Spleen (tissue), 11 donors: ENCODE measurements around the gene SCFD2. TPM values are rescaled to one million over a fixed set of nuclear protein-coding genes. Genes with fewer than 3 reads are reported as not detected.

Experiments used
- DNase-seq: peaks from one replicate; pipeline ENCODE4 v3.0.0-alpha.2; 2020
- H3K27ac ChIP-seq, 8 donors: fragments of 200-600 bp; sonication (generic) in 7 of 8; 1 replicate in 4 of 8; 2 replicates in 4 of 8; pipeline versions ENCODE4 v1.5.0 to v1.8.0; 2016 to 2021; ENCODE audit warnings: inconsistent platforms in 4 of 8, mild to moderate bottlenecking in 4 of 8, moderate library complexity in 1 of 8
- H3K27me3 ChIP-seq, 7 donors: fragments of 200-600 bp; sonication (generic) in 6 of 7; replicated peaks in 1 of 7; 1 replicate in 4 of 7; 2 replicates in 3 of 7; pipeline versions ENCODE4 v1.5.0 to v1.8.0; 2016 to 2021; ENCODE audit warnings: inconsistent platforms in 3 of 7, mild to moderate bottlenecking in 1 of 7
- H3K36me3 ChIP-seq, 6 donors: fragments of 200-600 bp; sonication (generic) in 5 of 6; 1 replicate in 4 of 6; 2 replicates in 2 of 6; pipeline versions ENCODE4 v1.5.0 to v1.8.0; 2016 to 2021; ENCODE audit warnings: inconsistent platforms in 2 of 6
- H3K4me1 ChIP-seq, 6 donors: fragments of 200-600 bp; sonication (generic) in 5 of 6; 1 replicate in 3 of 6; 2 replicates in 3 of 6; pipeline versions ENCODE4 v1.5.0 to v1.8.0; 2016 to 2021; ENCODE audit warnings: inconsistent platforms in 3 of 6
- H3K4me3 ChIP-seq, 8 donors: fragments of 200-600 bp; sonication (generic) in 7 of 8; 1 replicate in 4 of 8; 2 replicates in 4 of 8; pipeline versions ENCODE4 v1.5.0 to v1.8.0; 2016 to 2021; ENCODE audit warnings: inconsistent platforms in 4 of 8, mild to moderate bottlenecking in 4 of 8, moderate library complexity in 2 of 8
- H3K9me3 ChIP-seq, 8 donors: fragments of 200-600 bp; sonication (generic) in 7 of 8; 1 replicate in 4 of 8; 2 replicates in 4 of 8; pipeline versions ENCODE4 v1.5.0 to v1.8.0; 2016 to 2021; ENCODE audit warnings: inconsistent platforms in 4 of 8
- POLR2A ChIP-seq, 3 donors: fragments of 450-650 bp; IDR thresholded peaks; one replicate each; pipeline ENCODE4 v1.5.1; 2017; ENCODE audit warnings: antibody characterized with exemption in 3 of 3, mild to moderate bottlenecking in 1 of 3
- POLR2AphosphoS5 ChIP-seq, 3 donors: sonication (generic); formaldehyde crosslinking; IDR thresholded peaks; one replicate each; pipeline ENCODE4 v1.5.1; 2017; ENCODE audit warnings: antibody characterized with exemption in 3 of 3
- WGBS, 5 donors: extraction: QIAGEN DNeasy Blood & Tissue Kit in 3 of 5; methylation state at CpG; one replicate each; pipeline versions ENCODE4 v1.1.5 to v1.1.7; 2013 to 2018; 5-methylcytosine and 5-hydroxymethylcytosine counted together
- intact Hi-C: fragments of 100-400 bp; cut with DNase I; formaldehyde crosslinking; loops from one replicate; pipeline ENCODE4 v1.15.0; 2023; ENCODE audit warnings: low total_unique reads
- polyA plus RNA-seq, 3 donors: library from polyadenylated mRNA; stranded (reverse); fragments of 200-250 nt; gene quantifications; one replicate each; pipeline ENCODE4 v1.2.1, GENCODE V29; 2013
- total RNA-seq, 7 donors: library from RNA; depleted of rRNA in 3 of 7; stranded (reverse); fragments of >200 nt in 3 of 7; fragmentation: NEBNext Ultra II Directional in 4 of 7; extraction: Animal tissue kit (Norgen Biotek cat#: 25700) in 4 of 7; gene quantifications; one replicate each; pipeline versions ENCODE4 v1.1.0 to v1.2.1, GENCODE V29; 2016 to 2021
- TF ChIP-seq, protein P1 (sequence below), 11 experiments: fragments of 200-600 bp in 7 of 11; fragments of 450-650 bp in 4 of 11; sonication (generic) in 4 of 11; IDR thresholded peaks in 8 of 11; conservative IDR thresholded peaks in 3 of 11; 1 replicate in 7 of 11; 2 replicates in 4 of 11; pipeline versions ENCODE4 v1.4.0 to v1.8.0; 2016 to 2021; ENCODE audit warnings: antibody characterized with exemption in 11 of 11, inconsistent platforms in 4 of 11, mild to moderate bottlenecking in 1 of 11
- donor health status: healthy with polysubstance abuse.
- donor health status: DM: no; HTN: no; CAD: no; lungs with moderate emphysema.
- donor health status: DM: no; HTN: no; CAD: no.
- donor health status: Bipolar disorder and iron deficiency.
- donor health status: healthy.
- donor health status: DM: no; HTN: no; CAD: no.
- donor health status: DM: yes; HTN: yes; CAD: no.

Gene SCFD2
- total and polyA plus RNA-seq, 10 donors, result 3.6 to 42.1 (median 21.1) TPM

DNA sequence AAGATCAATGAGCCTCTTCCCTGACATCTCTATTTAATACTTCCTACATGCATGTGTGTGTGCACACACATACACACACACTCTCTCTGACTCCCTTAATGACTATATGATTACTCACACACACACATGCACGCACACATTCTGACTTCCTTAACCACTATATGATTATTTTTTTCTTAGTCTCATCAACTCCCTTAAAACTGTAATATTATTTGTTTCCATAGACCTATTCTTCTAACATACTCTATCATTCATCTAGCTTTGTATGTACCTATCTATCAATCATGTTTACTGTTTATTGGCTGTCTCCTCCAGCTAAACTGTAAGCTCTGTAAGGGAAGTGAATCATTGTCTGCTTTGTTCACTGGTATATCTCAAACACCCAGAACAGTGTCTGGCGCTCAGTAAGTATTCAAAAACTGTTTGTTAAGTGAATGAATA is 267.2 kb downstream of the SCFD2 start:
- no peaks in the 10 kb centered on the region for H3K27me3 ChIP-seq

DNA sequence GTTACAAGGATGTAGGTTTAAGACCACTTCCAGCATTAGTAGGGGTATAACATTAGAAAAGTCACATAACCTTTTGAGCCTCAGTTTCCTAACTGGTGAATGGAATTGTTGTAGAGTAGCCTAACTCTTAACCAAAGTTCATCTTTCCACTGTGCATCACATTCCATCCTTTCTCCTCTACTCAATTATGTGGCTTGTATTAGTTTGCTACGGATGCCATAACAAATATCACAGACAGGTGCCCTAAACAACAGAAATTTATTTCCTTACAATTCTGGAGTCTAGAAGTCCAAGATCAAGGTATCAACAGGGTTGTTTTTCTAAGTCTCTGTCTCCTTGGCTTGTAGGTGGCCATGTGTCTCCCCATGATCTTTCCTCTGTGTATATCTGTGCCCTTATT is 271.8 kb downstream of the SCFD2 start:
- WGBS, 5 donors, result 94 to 100% (median 96%) methylated on average over 1 of the region's 1 CpG
- Histone ChIP-seq H3K4me1 (no peaks in the 10 kb centered on the region), H3K27ac (no peak overlapping the region), H3K4me3 (no peak overlapping the region), H3K27me3 (no peaks in the 10 kb centered on the region), H3K36me3 (no peaks in the 10 kb centered on the region), H3K9me3 (peaks cover 0 to 4% (median 0%) of the 10 kb centered on the region in 8 donors)
- DNase-seq, result no peak
- intact Hi-C loops, result no loop called here
- TF ChIP-seq, protein P1, sequence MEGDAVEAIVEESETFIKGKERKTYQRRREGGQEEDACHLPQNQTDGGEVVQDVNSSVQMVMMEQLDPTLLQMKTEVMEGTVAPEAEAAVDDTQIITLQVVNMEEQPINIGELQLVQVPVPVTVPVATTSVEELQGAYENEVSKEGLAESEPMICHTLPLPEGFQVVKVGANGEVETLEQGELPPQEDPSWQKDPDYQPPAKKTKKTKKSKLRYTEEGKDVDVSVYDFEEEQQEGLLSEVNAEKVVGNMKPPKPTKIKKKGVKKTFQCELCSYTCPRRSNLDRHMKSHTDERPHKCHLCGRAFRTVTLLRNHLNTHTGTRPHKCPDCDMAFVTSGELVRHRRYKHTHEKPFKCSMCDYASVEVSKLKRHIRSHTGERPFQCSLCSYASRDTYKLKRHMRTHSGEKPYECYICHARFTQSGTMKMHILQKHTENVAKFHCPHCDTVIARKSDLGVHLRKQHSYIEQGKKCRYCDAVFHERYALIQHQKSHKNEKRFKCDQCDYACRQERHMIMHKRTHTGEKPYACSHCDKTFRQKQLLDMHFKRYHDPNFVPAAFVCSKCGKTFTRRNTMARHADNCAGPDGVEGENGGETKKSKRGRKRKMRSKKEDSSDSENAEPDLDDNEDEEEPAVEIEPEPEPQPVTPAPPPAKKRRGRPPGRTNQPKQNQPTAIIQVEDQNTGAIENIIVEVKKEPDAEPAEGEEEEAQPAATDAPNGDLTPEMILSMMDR (IDR thresholded peaks at IDR 0.05 in 8 of 11, conservative IDR thresholded peaks at IDR 0.05 in 3 of 11), result no peak
- no peak for TF ChIP-seq POLR2AphosphoS5 (IDR thresholded peaks at IDR 0.05)
- TF ChIP-seq POLR2A (IDR thresholded peaks at IDR 0.05), result no peak

More for the DNA sequence above, 267.2 kb downstream of the SCFD2 start:
- no peaks in the 10 kb centered on the region for H3K4me1 ChIP-seq
- DNase-seq, result no peak
- H3K9me3 ChIP-seq, result peaks cover 0 to 8% (median 0%) of the 10 kb centered on the region in 8 donors
- H3K4me3 ChIP-seq, result no peak overlapping the region
- 73 to 97% (median 95%) methylated on average over 2 of the region's 2 CpGs for WGBS, 5 donors
- no peak overlapping the region for H3K27ac ChIP-seq
- TF ChIP-seq, protein P1 (IDR thresholded peaks at IDR 0.05 in 8 of 11, conservative IDR thresholded peaks at IDR 0.05 in 3 of 11), result no peak
- no peak for TF ChIP-seq POLR2AphosphoS5 (IDR thresholded peaks at IDR 0.05)
- no peak for TF ChIP-seq POLR2A (IDR thresholded peaks at IDR 0.05)
- peaks cover 0 to 4% (median 0%) of the 10 kb centered on the region in 6 donors for H3K36me3 ChIP-seq
- intact Hi-C loops, result no loop called here

DNA sequence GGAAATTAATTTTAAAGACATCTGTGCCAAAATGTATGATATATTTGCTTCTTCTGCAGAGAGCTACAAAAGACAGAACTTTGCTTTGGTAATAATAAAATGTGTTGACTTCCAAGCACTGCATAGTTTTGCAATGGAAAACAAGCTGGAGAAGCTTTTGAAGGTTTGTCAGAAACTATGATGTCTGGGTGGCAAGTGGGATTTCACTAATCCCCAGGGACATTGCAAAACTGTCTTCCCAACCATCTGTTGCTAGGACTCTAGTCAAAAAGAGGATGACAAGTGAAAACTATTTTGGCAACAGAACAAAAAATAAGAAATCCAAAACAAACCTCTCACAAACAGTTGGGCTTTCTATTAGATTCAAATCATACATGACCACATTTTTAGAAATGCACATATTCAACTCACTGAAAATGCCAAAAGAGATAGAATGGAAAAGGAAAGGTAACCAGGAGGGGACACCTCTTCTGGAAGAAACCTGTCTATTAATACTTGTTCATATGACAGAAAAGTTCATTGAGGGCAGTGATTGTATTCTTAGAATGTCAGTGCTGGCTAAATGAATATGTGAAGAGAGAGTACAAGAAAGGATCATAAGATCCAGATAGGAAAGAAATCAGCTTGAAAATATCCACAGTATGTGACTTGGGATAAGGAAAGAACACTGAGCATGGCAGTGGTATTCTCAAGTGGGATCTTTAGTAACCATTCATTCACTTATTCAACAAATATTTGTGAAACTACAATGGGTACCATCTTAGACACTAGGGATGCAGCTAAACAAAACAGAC is 275.7 kb downstream of the SCFD2 start:
- no peaks in the 10 kb centered on the region for H3K27me3 ChIP-seq
- no peaks in the 10 kb centered on the region for H3K36me3 ChIP-seq
- no peak overlapping the region for H3K27ac ChIP-seq
- intact Hi-C loops, result no loop called here
- TF ChIP-seq POLR2AphosphoS5 (IDR thresholded peaks at IDR 0.05), result no peak
- H3K4me1 ChIP-seq, result no peaks in the 10 kb centered on the region
- H3K9me3 ChIP-seq, result peaks cover 0 to 24% (median 17%) of the 10 kb centered on the region in 8 donors
- no peak overlapping the region for H3K4me3 ChIP-seq
- no peak for DNase-seq

DNA sequence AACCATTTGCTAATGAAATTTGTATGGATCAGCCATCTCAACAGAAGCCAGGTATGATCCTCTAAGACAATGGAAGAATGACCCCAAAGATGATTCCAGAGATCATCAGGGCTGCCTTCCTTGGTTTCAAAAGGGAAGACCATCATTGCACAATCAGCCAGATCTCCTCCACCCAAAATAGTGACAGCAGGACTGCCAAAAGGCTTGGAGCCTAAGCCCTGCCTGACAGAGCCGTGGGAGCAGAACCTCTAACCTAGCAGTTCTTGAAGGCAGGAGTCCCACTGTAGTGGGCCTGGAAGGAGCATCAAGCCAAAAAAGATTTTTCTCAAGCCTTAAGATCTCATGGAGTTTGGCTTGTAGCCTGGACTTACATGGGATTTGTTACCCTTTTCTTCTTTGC is 277.7 kb downstream of the SCFD2 start:
- Histone ChIP-seq H3K4me1 (no peaks in the 10 kb centered on the region), H3K27me3 (no peaks in the 10 kb centered on the region), H3K27ac (no peak overlapping the region), H3K36me3 (no peaks in the 10 kb centered on the region), H3K9me3 (peaks cover 0 to 44% (median 36%) of the 10 kb centered on the region in 8 donors), H3K4me3 (no peak overlapping the region)
- no peak for DNase-seq
- WGBS, 5 donors, result 41 to 92% (median 56%) methylated on average over 1 of the region's 1 CpG
- intact Hi-C loops, result no loop called here
- TF ChIP-seq POLR2AphosphoS5 (IDR thresholded peaks at IDR 0.05) (no peak), POLR2A (IDR thresholded peaks at IDR 0.05) (no peak)
- TF ChIP-seq, protein P1 (IDR thresholded peaks at IDR 0.05 in 8 of 11, conservative IDR thresholded peaks at IDR 0.05 in 3 of 11), result no peak
